GM18499 (cell line): ENCODE measurements around the gene FGD3.
"Not testable (repeated sequence)": the region's sequence is repeated elsewhere in the genome, so short reads cannot be mapped to it uniquely, and the experiment has no call there.

ENCODE experiments used
- ATAC-seq: cut with Tn5 transposase; IDR thresholded peaks from one replicate; pipeline ENCODE4 v1.9.1; 2021; ENCODE audit warnings: moderate number of reproducible peaks; ENCODE audit not compliant: insufficient read depth, unreplicated experiment

The FGD3 gene, protein sequence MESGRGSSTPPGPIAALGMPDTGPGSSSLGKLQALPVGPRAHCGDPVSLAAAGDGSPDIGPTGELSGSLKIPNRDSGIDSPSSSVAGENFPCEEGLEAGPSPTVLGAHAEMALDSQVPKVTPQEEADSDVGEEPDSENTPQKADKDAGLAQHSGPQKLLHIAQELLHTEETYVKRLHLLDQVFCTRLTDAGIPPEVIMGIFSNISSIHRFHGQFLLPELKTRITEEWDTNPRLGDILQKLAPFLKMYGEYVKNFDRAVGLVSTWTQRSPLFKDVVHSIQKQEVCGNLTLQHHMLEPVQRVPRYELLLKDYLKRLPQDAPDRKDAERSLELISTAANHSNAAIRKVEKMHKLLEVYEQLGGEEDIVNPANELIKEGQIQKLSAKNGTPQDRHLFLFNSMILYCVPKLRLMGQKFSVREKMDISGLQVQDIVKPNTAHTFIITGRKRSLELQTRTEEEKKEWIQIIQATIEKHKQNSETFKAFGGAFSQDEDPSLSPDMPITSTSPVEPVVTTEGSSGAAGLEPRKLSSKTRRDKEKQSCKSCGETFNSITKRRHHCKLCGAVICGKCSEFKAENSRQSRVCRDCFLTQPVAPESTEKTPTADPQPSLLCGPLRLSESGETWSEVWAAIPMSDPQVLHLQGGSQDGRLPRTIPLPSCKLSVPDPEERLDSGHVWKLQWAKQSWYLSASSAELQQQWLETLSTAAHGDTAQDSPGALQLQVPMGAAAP

GRCh38 chr9:92947268-92948037 is at the start of gene FGD3:
TSS of gene FGD3 (plus strand) at chr9:92947523. CDS start at chr9:92976257, 28,734 bp downstream.
- ATAC-seq = no peak

GRCh38 chr9:92905137-92905536 is 42.2 kb upstream of the FGD3 start:
- ATAC-seq = not testable (repeated sequence)

- no peak for ATAC-seq
Measured at GRCh38 chr9:92911511-92912475, 35.5 kb upstream of the FGD3 start.

- ATAC-seq = no peak
Measured at GRCh38 chr9:92917176-92917800, 30.0 kb upstream of the FGD3 start.

GRCh38 chr9:92920437-92920836 is 26.9 kb upstream of the FGD3 start:
- ATAC-seq = no peak

- ATAC-seq = no peak
Measured at GRCh38 chr9:92931606-92932005, 15.7 kb upstream of the FGD3 start.

DNA sequence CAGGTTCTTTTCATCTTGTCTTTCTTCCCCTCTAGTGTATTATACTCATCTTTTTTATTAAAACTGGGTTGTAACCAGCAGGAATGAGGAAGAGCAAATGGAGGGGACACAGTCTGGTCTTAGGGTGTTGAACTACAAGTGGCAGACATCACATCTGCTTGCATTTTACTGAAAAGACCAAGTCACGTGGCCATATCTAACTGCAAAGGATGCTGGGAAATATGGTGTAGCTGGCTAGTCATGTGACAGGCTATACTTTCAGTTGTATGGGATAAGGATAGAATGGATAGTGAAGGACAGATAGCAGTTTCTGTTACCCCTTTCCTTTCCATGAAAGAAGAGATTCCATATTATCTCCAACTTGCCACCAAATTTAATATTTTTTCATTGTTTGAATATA is 13.0 kb upstream of the FGD3 start:
- no peak for ATAC-seq

GRCh38 chr9:92938025-92938424 is 9.3 kb upstream of the FGD3 start:
- no peak for ATAC-seq

- no peak for ATAC-seq
Measured at GRCh38 chr9:92941861-92942260, 5.5 kb upstream of the FGD3 start.

DNA sequence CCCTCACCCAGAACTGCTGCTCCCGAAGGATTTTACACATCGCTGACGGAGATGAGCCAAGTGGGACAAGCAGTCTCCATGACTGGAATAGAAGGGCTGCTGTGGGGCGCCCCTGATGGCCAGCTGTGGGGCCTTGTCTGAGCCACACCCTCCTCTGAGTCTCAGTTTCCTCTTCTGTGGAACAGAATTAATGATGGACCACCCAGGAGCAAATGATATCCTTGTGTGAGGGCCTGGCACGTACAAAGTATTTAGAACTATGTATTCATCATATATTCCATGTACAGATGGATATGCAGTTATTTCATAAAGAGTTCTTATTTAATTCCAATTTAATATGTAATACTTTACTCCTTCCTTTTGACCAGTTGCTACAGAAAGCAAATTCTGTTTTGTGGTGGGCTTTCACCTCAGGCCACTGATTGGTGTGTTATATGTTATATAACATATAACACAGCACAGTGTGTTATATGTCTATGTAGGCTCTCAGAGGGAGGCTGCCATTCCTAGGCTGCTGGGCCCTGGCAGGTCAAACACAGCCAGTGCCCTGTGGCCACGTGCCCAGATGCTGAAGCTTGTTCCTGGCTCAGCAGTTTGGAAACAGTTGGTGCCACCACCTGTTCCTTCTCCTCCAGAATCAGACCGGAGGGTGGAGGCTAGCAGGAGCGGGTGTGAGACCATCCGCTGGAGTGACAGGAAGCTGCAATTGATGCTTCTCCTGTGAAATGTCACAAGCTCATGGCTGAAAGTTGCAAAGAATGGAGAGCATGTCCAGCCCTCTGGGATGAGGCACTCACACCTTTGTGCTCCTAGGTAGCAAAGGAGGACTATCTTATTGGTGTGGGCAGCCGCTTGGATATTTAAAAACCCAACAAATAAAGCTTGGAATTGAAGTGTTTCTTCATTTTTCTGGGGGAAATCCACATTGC is 4.4 kb upstream of the FGD3 start:
- no peak for ATAC-seq

DNA sequence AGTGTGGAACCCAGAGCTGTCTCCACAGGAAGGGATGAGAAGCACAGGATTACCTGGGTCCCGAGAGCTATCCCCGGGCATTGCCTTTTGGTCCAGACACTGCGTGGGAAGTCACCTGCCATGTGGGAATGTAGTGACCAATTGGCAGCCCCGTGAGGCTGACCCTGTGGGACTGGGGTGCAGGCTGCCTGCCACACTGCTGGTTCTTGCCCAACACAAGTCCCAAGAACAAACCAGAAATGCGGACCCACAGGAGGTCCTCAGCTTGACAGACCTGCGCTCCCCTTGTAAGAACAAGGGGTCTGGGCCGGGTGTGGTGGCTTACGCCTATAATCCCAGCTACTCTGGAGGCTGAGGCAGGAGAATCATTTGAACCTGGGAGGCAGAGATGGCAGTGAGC is 2.4 kb upstream of the FGD3 start:
- no peak for ATAC-seq

- ATAC-seq = no peak
Measured at GRCh38 chr9:92945796-92946195, 1.5 kb upstream of the FGD3 start.

DNA sequence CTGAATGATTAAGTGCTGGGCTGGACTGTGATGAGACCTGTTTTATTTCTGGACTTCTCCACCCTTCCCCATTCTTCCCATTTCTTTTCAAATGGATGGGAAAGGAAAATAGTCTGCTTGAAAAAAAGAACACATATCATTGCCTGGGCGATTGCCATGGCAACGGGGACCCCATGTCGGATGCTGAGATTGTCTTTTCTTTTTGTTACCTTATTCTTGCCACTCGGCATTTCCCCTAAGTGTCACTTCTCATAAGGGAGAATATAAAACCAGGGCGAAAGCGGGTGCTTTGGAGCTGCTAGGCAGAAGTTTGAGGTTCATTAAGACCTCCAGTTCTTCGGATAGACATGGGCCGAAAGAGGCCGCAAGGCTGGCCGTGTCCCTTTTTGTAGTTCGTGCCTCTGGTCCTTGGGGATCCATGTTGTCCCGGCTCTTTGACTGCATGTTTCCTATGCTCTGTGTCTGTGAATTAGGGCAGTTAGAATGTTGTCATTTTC is 763 bp downstream of the FGD3 start:
- ATAC-seq = no peak

- ATAC-seq = no peak
Measured at GRCh38 chr9:92948632-92949031, 1.3 kb downstream of the FGD3 start.

GRCh38 chr9:92949266-92949982 is 2.1 kb downstream of the FGD3 start:
- ATAC-seq = no peak

DNA sequence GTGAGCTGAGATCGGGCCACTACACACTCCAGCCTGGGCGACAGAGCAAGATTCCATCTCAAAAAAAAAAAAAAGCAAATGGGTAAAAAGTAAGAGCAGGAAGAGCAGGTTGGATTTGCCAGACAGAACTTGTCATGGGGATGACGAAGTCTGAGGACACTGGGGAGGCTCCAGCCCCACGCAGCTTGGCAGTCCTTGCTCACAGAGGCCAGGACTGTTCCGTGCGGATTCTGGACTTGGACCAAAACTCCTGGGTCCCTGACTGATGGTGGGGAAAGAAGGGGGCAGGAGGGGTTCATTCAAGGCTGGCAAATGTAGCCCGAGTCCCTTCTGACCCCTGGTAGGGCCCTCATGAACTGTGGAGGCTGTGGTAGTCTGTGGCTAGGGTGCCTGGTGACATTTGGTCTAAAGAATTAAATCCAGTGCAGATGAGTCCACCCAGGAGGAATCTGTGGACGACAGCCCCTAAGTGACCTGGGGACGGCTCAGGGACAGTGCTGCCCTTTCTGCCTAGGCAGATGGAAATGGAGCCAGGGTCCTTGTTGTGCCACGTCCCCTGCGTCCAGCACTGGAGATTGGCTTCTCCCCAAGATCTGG is 3.1 kb downstream of the FGD3 start:
- no peak for ATAC-seq

DNA sequence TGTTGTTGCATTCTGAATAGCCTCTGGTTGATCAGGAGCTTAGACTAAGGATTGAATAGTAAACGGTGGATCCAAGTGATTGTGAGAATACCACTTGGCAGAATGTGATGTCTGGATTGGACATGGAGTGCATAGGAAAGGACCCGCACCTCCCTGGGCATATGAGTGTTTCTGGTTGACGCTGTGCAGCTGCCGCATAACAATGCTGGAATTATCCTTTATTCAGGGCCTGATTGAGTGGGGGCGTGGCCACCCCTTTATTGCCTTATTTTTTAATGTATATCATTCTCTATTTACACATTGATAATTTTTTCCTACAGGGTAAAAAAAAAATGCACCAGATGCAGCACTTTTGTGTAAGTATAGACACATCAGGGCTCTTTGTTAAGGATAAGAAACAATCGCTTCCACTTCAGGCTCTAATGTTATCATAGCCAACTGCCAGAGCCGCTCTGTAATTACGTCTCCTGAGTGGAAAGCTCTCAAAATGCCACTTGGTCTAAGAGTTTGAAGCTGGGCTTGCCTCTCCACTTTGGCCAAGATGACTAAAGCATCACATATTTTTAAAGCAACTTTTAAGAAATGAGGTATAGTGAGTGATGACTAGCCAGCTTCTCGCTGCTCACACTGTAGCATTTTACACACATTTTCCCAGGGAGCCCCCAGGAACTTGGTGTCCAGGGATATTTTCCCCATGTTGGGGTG is 5.7 kb downstream of the FGD3 start:
- ATAC-seq = no peak
